Testis (tissue), 2 donors: Measurements from ENCODE around the gene PLIN3.

Experiments
- POLR2A ChIP-seq: fragments of 450-650 bp; IDR thresholded peaks from one replicate; pipeline ENCODE4 v1.6.1; 2017; ENCODE audit warnings: antibody characterized with exemption, mild to moderate bottlenecking, moderate library complexity
- TF ChIP-seq, protein P1 (sequence below), 3 experiments: fragments of 450-650 bp in 2 of 3; fragments of 200-600 bp in 1 of 3; sonication (generic) in 1 of 3; IDR thresholded peaks; one replicate each; pipeline ENCODE4 v1.5.1; 2016 to 2019; ENCODE audit warnings: antibody characterized with exemption in 3 of 3, mild to moderate bottlenecking in 2 of 3, moderate library complexity in 1 of 3

DNA sequence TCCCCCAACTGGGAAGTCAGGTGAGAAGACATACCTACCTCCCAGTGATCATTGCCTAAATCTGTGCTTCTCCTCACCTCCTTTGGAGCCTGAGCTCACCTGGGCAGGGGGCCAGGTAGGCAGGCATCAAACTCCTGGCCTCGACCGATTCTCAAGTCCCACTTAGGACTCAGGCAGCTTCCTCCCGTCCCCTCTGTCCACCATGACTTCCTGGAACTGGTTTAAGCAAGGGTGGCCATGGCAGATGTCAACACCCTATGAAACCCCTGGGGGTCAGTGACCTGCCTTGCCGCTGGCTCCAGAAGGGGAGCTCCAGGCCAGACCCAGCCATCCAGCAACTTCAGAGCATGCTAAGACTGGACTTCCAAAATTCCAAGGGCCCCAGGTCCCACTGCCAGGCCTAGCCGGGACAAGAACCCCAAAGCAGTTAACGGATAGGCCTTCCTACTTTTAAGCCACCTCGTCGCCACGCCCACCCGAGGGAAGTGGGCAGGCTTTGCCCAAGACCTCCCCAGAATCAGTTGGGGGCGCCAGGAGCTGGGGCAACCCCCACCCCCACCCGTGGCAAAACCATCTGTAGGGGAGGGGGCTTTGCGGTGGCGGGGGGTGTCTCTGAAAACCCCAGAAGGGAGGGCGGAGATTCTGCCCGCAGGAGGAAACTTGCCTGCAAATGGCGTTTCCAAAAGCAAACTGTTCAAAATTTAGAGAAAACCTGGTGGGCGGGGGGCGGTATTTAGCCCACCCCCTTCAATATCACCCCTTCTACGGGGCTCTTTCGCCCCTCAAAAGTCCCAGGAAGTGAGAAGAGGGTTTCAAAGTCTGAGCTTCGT lies 657 bp downstream of the PLIN3 start:
- no peak for TF ChIP-seq POLR2A
- TF ChIP-seq, protein P1, sequence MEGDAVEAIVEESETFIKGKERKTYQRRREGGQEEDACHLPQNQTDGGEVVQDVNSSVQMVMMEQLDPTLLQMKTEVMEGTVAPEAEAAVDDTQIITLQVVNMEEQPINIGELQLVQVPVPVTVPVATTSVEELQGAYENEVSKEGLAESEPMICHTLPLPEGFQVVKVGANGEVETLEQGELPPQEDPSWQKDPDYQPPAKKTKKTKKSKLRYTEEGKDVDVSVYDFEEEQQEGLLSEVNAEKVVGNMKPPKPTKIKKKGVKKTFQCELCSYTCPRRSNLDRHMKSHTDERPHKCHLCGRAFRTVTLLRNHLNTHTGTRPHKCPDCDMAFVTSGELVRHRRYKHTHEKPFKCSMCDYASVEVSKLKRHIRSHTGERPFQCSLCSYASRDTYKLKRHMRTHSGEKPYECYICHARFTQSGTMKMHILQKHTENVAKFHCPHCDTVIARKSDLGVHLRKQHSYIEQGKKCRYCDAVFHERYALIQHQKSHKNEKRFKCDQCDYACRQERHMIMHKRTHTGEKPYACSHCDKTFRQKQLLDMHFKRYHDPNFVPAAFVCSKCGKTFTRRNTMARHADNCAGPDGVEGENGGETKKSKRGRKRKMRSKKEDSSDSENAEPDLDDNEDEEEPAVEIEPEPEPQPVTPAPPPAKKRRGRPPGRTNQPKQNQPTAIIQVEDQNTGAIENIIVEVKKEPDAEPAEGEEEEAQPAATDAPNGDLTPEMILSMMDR (IDR thresholded peaks at IDR 0.05), result no peak
